Activated T-helper 2 cell treated with anti-CD3 and anti-CD28 coated beads, Interferon-gamma antibody, Interleukin-2, Interleukin-4, amounts not matched to agents 10 μg/mL and 5 μg/mL and 100 μg/mL, durations not matched to agents 14 hours and 24 hours and 36 hours (primary cell): ENCODE measurements around the gene ANKRD26. TPM values are rescaled to one million over a fixed set of nuclear protein-coding genes. Genes with fewer than 3 reads are reported as not detected.

ENCODE experiments used
- total RNA-seq: library from RNA; stranded (reverse); gene quantifications from 2 replicates; pipeline ENCODE4 v1.2.3, GENCODE V29; 2022

Gene ANKRD26
- total RNA-seq, 1 donor from 2014 or later = 5.5 TPM

Other genes starting within 250 kb of the ANKRD26 start
- 50.1 and 52.7 TPM in 2 replicates for gene ABI1, start 239.5 kb downstream of the ANKRD26 start, total RNA-seq
- gene YME1L1, start 53.9 kb upstream of the ANKRD26 start, total RNA-seq = 146 and 152 TPM in 2 replicates
- gene MASTL, start 54.9 kb upstream of the ANKRD26 start, total RNA-seq = 26.7 and 29.7 TPM in 2 replicates
- gene ACBD5, start 140.3 kb upstream of the ANKRD26 start, total RNA-seq = 21.5 and 22.8 TPM in 2 replicates